PC-9 (cell line): ENCODE measurements around the gene SPATS2. TPM values are rescaled to one million over a fixed set of nuclear protein-coding genes. Genes with fewer than 3 reads are reported as not detected.

Source experiments
- BruUV-seq: library from RNA; stranded (reverse); fragments of 400-500 nt; replicated peaks from 2 replicates; lab custom pipeline; 2021; lab: Mats Ljungman, UMichigan
- CTCF ChIA-PET: fragments of 300-600 bp; sonication (Branson Sonifier 250); formaldehyde crosslinking; loops from one replicate; lab custom pipeline; 2022; ENCODE audit warnings: antibody characterized with exemption; lab: Charles Lee
- POLR2A ChIA-PET: fragments of 300-600 bp; sonication (Branson Sonifier 250); formaldehyde crosslinking; loops from one replicate; lab custom pipeline; 2022; ENCODE audit warnings: antibody characterized with exemption; ENCODE audit not compliant: unreplicated experiment; lab: Charles Lee
- DNase-seq, 2 experiments: peaks; one replicate each; pipeline versions ENCODE4 v3.0.0 to v3.0.0-alpha.2; 2015 to 2022; ENCODE audit warnings: mixed read lengths in 1 of 2
- H2AFZ ChIP-seq: fragments of 200-600 bp; sonication (generic); 2 replicates; pipeline ENCODE4 v1.8.1; 2017; ENCODE audit warnings: antibody characterized with exemption
- H3F3A ChIP-seq: fragments of 200-600 bp; sonication (generic); 2 replicates; pipeline ENCODE4 v1.8.1; 2017; ENCODE audit warnings: antibody characterized with exemption, mild to moderate bottlenecking, low read depth; ENCODE audit not compliant: insufficient read depth
- H3K27ac ChIP-seq: fragments of 200-600 bp; sonication (generic); 2 replicates; pipeline ENCODE4 v1.6.1; 2016; ENCODE audit warnings: mixed run types
- H3K27me3 ChIP-seq: fragments of 200-600 bp; sonication (generic); 2 replicates; pipeline ENCODE4 v1.6.1; 2016; ENCODE audit warnings: low read depth, mixed run types; ENCODE audit not compliant: insufficient read depth
- H3K36me3 ChIP-seq: fragments of 200-600 bp; sonication (generic); 2 replicates; pipeline ENCODE4 v1.6.1; 2016; ENCODE audit warnings: low read depth, mixed run types
- H3K4me1 ChIP-seq: fragments of 200-600 bp; sonication (generic); replicated peaks from 2 replicates; pipeline ENCODE4 v1.6.1; 2016; ENCODE audit warnings: mixed run types; ENCODE audit not compliant: insufficient read depth
- H3K4me2 ChIP-seq: fragments of 200-600 bp; sonication (generic); 2 replicates; pipeline ENCODE4 v1.6.1; 2017; ENCODE audit warnings: mixed run types
- H3K4me3 ChIP-seq: fragments of 200-600 bp; sonication (generic); 2 replicates; pipeline ENCODE4 v1.6.1; 2016; ENCODE audit warnings: mixed run types
- H3K79me2 ChIP-seq: fragments of 200-600 bp; sonication (generic); 2 replicates; pipeline ENCODE4 v1.6.1; 2017; ENCODE audit warnings: low read depth, mixed run types
- H3K9me2 ChIP-seq: fragments of 200-600 bp; sonication (generic); 2 replicates; pipeline ENCODE4 v1.8.1; 2017; ENCODE audit warnings: mild to moderate bottlenecking; ENCODE audit not compliant: insufficient read depth
- H3K9me3 ChIP-seq: fragments of 200-600 bp; sonication (generic); 2 replicates; pipeline ENCODE4 v1.8.1; 2016; ENCODE audit warnings: low read depth; ENCODE audit not compliant: insufficient read depth
- H4K20me1 ChIP-seq: fragments of 200-600 bp; sonication (generic); 2 replicates; pipeline ENCODE4 v1.8.1; 2017; ENCODE audit not compliant: insufficient read depth
- CTCF ChIP-seq: fragments of 200-600 bp; sonication (generic); conservative IDR thresholded peaks from 2 replicates; pipeline ENCODE4 v1.6.1; 2017; ENCODE audit warnings: mixed run types, antibody characterized with exemption, mild to moderate bottlenecking, moderate library complexity
- EZH2 ChIP-seq: fragments of 200-600 bp; sonication (generic); IDR thresholded peaks from 2 replicates; pipeline ENCODE4 v1.8.0; 2017; ENCODE audit warnings: antibody characterized with exemption, low read depth
- intact Hi-C: fragments of 100-400 bp; cut with micrococcal nuclease; formaldehyde crosslinking; loops from one replicate; pipeline ENCODE4 v1.10.0; 2022; ENCODE audit not compliant: unreplicated experiment
- total RNA-seq: library from RNA; stranded (reverse); gene quantifications from 2 replicates; pipeline ENCODE4 v1.2.3, GENCODE V29; 2021

SPATS2 gene
- total RNA-seq, 1 experiment from 2014 or later, result 65.1 TPM

- TF ChIP-seq CTCF (no peak), EZH2 (no peak)
- Histone ChIP-seq H3K9me3 (no peaks in the 10 kb centered on the region), H3F3A (peaks cover 13% of the 10 kb centered on the region; the same call in 1 of the 2 replicates), H3K79me2 (peaks cover 12% of the 10 kb centered on the region), H3K9me2 (no peaks in the 10 kb centered on the region), H3K27ac (no peak overlapping the region), H4K20me1 (no peaks in the 10 kb centered on the region), H3K27me3 (no peaks in the 10 kb centered on the region), H3K4me3 (no peak overlapping the region), H2AFZ (no peak overlapping the region), H3K36me3 (no peaks in the 10 kb centered on the region), H3K4me1 (peaks cover 9% of the 10 kb centered on the region; the same call in 1 of the 2 replicates), H3K4me2 (no peak overlapping the region)
- CTCF ChIA-PET, result no interaction called here
- no TSS peak for BruUV-seq
- intact Hi-C loops, result no loop called here
- POLR2A ChIA-PET, result no interaction called here
- no peak for DNase-seq
These were observed 39.9 kb upstream of the SPATS2 start for GRCh38 chr12:49327368-49327767.

DNA sequence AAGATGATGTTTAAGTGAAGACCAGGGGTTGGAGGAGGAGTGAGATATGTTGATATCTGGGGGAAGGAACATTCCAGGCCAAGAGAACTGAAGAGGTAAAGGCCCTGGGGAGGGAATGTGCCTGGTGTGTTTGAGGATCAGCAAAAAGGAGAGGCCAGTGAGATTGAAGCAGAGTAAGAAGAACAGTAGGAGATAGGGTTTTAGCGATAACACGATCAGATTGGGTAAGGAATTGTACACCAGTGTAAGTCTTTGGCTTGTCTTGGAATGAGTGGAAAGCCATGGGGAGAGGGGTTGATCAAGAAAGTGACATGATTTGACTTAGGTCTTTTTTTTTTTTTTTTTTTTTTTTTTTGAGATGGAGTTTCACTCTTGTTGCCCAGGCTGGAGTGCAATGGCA is 39.4 kb upstream of the SPATS2 start:
- Histone ChIP-seq H3K36me3 (no peaks in the 10 kb centered on the region), H3K9me3 (no peaks in the 10 kb centered on the region), H3K9me2 (no peaks in the 10 kb centered on the region), H3F3A (peaks cover 13% of the 10 kb centered on the region; the same call in 1 of the 2 replicates), H3K4me2 (no peak overlapping the region), H4K20me1 (no peaks in the 10 kb centered on the region), H3K4me3 (no peak overlapping the region), H3K4me1 (peaks cover 9% of the 10 kb centered on the region; the same call in 1 of the 2 replicates), H3K79me2 (peaks cover 12% of the 10 kb centered on the region), H3K27ac (no peak overlapping the region), H3K27me3 (no peaks in the 10 kb centered on the region), H2AFZ (no peak overlapping the region)
- TF ChIP-seq EZH2 (no peak), CTCF (no peak)
- DNase-seq, result no peak
- no TSS peak for BruUV-seq
- CTCF ChIA-PET, result interaction anchor here (0.7 kb wide), 1 partner anchor 32 kb away, joined by 14 read pairs; no protein-coding TSS in a partner anchor
- POLR2A ChIA-PET, result no interaction called here
- intact Hi-C loops, result no loop called here

DNA sequence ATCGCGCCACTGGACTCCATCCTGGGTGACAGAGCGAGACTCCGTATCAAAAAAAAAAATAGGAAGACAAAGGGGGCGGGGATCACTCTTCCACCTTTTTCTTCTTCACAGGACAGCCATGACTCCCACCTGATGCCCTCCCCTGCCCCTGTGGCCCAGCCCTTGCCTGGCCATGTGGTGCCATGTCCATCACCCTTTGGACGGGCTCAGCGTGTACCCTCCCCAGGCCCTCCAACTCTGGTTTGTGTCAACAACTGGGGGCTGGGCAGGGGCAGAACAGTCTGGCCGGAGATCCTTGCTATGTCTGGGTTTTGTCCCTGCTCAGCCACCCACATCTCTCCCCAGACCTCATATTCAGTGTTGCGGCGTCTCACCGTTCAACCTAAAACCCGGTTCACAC is 38.4 kb upstream of the SPATS2 start:
- no peak overlapping the region for H2AFZ ChIP-seq
- no peaks in the 10 kb centered on the region for H3K9me3 ChIP-seq
- BruUV-seq, result no TSS peak
- no peak overlapping the region for H3K4me2 ChIP-seq
- POLR2A ChIA-PET, result interaction anchor here (0.5 kb wide), 1 partner anchor 60 kb away, joined by 11 read pairs; no protein-coding TSS in a partner anchor
- no peak for TF ChIP-seq CTCF
- no peak for TF ChIP-seq EZH2
- H3K27me3 ChIP-seq, result no peaks in the 10 kb centered on the region
- peaks cover 6% of the 10 kb centered on the region; the same call in 1 of the 2 replicates for H3K4me1 ChIP-seq
- intact Hi-C loops, result no loop called here
- no peaks in the 10 kb centered on the region for H3K36me3 ChIP-seq
- H3K9me2 ChIP-seq, result no peaks in the 10 kb centered on the region
- H3K27ac ChIP-seq, result no peak overlapping the region
- no peak for DNase-seq
- H4K20me1 ChIP-seq, result no peaks in the 10 kb centered on the region
- H3K79me2 ChIP-seq, result peaks cover 7% of the 10 kb centered on the region
- H3K4me3 ChIP-seq, result no peak overlapping the region
- peaks cover 13% of the 10 kb centered on the region; the same call in 1 of the 2 replicates for H3F3A ChIP-seq
- CTCF ChIA-PET, result interaction anchor here (0.7 kb wide), 1 partner anchor 33 kb away, joined by 14 read pairs; no protein-coding TSS in a partner anchor
